C4-2B (cell line): ENCODE results near the gene HEATR9.

ENCODE experiments used
- H3K27ac ChIP-seq: fragments of 450-650 bp; 2 replicates; pipeline ENCODE4 v1.5.1; 2017
- CTCF ChIP-seq: fragments of 450-650 bp; conservative IDR thresholded peaks from 2 replicates; pipeline ENCODE4 v1.5.1; 2017; ENCODE audit warnings: mild to moderate bottlenecking
- ZFX ChIP-seq: fragments of 450-650 bp; IDR thresholded peaks from 2 replicates; pipeline ENCODE4 v1.6.1; 2017

HEATR9 gene

GRCh38 chr17:35892091-35893035 is 23.7 kb upstream of the HEATR9 start:
- TF ChIP-seq CTCF (no peak), ZFX (no peak)
- H3K27ac ChIP-seq: no peak overlapping the region

DNA sequence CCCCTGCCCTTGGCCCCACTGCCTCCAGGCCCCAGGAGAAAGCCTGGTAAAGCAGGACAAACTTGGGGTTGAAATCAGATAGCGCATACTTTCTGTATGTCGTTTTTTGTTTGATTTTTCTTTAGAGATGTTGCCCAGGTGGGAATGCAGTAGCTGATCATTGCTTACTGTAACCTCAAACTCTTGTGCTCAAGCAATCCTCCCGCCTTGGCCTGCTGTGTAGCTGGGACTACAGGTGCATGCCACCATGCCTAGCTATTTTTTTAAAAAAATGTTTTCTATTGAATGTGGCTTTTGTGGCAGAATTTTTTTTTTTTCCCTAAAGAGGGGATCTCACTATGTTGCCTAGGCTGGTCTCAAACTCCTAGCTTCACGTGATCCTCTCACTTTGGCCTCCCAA is 22.6 kb upstream of the HEATR9 start:
- no peak overlapping the region for H3K27ac ChIP-seq
- no peak for TF ChIP-seq ZFX

DNA sequence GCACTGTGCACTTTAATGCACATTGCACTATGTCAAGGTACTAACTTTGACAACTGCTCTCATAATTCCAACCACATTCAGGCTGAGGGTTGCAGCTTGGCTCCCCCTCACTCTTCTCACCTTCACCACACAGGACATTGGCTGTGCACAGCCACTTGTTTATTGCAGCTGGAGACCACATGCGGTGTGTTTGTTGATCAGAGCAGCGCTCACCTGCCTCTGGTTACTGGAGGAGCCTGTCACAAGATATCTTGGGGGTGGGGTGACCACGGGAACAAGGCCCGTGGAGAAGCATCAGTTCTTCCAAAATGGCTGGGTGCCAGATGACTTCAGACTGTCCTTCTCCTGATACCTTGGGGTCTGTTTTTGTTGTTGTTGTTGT is 22.1 kb upstream of the HEATR9 start:
- no peak for TF ChIP-seq CTCF
- TF ChIP-seq ZFX: no peak
- no peak overlapping the region for H3K27ac ChIP-seq

DNA sequence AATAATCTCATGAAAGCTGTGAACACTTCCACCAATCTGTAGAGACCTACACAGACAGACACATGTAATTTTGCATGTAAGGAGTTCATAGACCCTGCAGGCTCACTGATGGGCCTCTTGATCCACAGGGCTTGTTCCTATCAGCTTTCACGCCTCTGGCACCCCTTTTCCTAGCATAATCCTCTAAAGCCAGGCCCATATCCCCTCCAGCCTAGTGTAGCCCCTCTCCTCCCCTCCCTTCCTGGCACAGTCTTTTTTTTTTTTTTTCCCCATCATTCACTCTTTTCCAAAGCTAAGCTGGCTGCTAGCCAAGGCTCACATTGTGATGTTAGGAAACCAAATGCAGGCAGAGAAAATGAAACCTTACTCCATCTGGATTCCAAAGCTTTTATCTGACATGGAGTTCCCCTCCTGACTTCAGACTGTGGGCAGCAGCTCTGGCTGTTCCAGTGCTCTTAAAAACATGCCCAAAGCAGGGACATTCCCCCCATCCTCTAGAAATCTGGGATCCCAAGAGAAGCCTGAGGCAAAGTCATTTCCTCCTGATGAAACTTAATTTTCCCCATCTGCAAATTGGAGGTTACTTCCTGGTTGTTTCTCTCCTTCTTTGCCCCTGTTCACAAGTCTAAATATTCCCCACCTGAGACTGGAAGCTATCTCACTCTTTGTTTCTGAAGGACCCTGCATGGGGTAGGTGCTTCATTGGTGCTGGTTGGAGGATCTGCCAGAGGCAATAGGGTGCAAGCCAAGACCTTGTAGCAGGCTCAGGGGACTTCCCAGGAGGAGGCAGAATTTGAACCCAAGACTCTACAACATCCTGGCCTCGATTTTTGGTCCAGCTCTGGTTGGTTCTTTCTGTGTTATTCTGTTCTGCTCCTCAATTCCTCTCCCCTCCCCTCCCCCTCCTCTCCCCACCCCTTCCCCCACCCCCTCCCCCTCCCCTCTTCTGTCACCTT is 21.4 kb upstream of the HEATR9 start:
- no peak overlapping the region; the same call in 1 of the 2 replicates for H3K27ac ChIP-seq
- no peak for TF ChIP-seq CTCF
- TF ChIP-seq ZFX: no peak

DNA sequence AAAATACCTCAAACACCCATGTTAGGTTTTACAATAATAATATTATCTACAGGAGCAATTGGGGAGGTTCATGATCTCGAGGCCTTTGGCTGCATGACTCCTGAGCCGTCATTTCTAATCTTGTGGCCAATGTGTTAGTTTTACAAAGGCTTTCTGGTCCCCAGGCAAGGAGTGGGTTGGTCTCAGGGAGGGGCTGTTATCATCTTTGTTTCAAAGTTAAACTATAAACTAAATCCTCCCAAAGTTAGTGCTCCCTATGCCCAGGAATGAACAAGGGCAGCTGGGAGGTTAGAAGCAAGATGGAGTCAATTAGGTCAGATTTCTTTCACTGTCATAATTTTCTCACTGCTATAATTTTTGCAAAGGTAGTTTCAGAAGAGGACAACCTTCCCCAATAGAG is 20.6 kb upstream of the HEATR9 start:
- no peak overlapping the region for H3K27ac ChIP-seq
- no peak for TF ChIP-seq CTCF
- TF ChIP-seq ZFX: no peak

GRCh38 chr17:35879773-35880654 is 11.3 kb upstream of the HEATR9 start, which contains the start of gene CCL5:
Gene CCL5, minus strand, starts transcription at chr17:35880360.
- no peak within 1 kb of the TSS for H3K27ac ChIP-seq

More at GRCh38 chr17:35879773-35880654, 11.3 kb upstream of the HEATR9 start, which contains the start of gene CCL5:
- TF ChIP-seq CTCF: no peak
- TF ChIP-seq ZFX: no peak
